A549 (cell line): ENCODE data around the gene HLF. TPM values are rescaled to one million over a fixed set of nuclear protein-coding genes. Genes with fewer than 3 reads are reported as not detected.
"Not testable (repeated sequence)": the region's sequence is repeated elsewhere in the genome, so short reads cannot be mapped to it uniquely, and the experiment has no call there.

Source experiments
- ATAC-seq, 2 experiments: fragments of 200-7000 bp in 1 of 2; fragments of >200 bp in 1 of 2; cut with Nextera tagmentation in 1 of 2; cut with Tn5 transposase in 1 of 2; 3 replicates each; pipeline versions ENCODE4 v1.8.0 to v1.9.1; 2018 to 2020; ENCODE audit warnings: mild to moderate bottlenecking in 1 of 2, moderate library complexity in 1 of 2
- CTCF ChIA-PET: fragments of 300-600 bp; sonication (Branson Sonifier 250); formaldehyde crosslinking; extraction: SDS; loops from one replicate; lab custom pipeline; 2021; ENCODE audit warnings: antibody characterized with exemption, inconsistent platforms; lab: Yijun Ruan, JAX
- POLR2A ChIA-PET: fragments of 350-600 bp; formaldehyde crosslinking; extraction: SDS; loops from one replicate; lab custom pipeline; 2021; ENCODE audit warnings: antibody characterized with exemption, inconsistent platforms; lab: Yijun Ruan, JAX
- DNase-seq, 2 experiments: peaks; one replicate each; pipeline versions ENCODE4 v3.0.0 to v3.0.0-alpha.2; 2011 to 2016; ENCODE audit warnings: low read depth in 1 of 2, low spot score in 1 of 2
- FAIRE-seq: peaks from 2 replicates; lab custom pipeline; 2011; peaks lifted over from hg19 to GRCh38; lab: Jason Lieb, UNC
- H3K27ac ChIP-seq, 2 experiments: fragments of >200 bp; sonication (Bioruptor Twin); formaldehyde crosslinking; 3 replicates each; pipeline ENCODE4 v1.5.1; 2016 to 2017
- H3K4me1 ChIP-seq: fragments of >200 bp; sonication (Bioruptor Twin); formaldehyde crosslinking; 3 replicates; pipeline ENCODE4 v1.6.1; 2016
- H3K4me2 ChIP-seq: fragments of >200 bp; sonication (Bioruptor Twin); formaldehyde crosslinking; 3 replicates; pipeline ENCODE4 v1.6.1; 2016
- H3K4me3 ChIP-seq: fragments of >200 bp; sonication (Bioruptor Twin); formaldehyde crosslinking; 3 replicates; pipeline ENCODE4 v1.5.1; 2016
- H3K9me3 ChIP-seq: fragments of >200 bp; sonication (Bioruptor Twin); formaldehyde crosslinking; 3 replicates; pipeline ENCODE4 v1.6.1; 2016
- ATOH8 ChIP-seq: fragments of 250-450 bp; sonication (Bioruptor Pico); IDR thresholded peaks from 2 replicates; pipeline ENCODE4 v1.5.0; 2020; ENCODE audit warnings: low read depth, mild to moderate bottlenecking, moderate library complexity
- BHLHE40 ChIP-seq: IDR thresholded peaks from 2 replicates; pipeline ENCODE4 v1.6.1; 2012; ENCODE audit warnings: low read depth, low read length, inconsistent platforms
- CTCF ChIP-seq: fragments of >200 bp; sonication (Bioruptor Twin); formaldehyde crosslinking; IDR thresholded peaks from 3 replicates; pipeline ENCODE4 v1.5.1; 2016
- ELK1 ChIP-seq: fragments of 150-350 bp; IDR thresholded peaks from 2 replicates; pipeline ENCODE4 v1.6.1; 2014; ENCODE audit warnings: low read depth, mild to moderate bottlenecking, low read length
- HDAC2 ChIP-seq: fragments of 200-600 bp; sonication (generic); IDR thresholded peaks from 2 replicates; pipeline ENCODE4 v1.6.1; 2016
- HEYL ChIP-seq: fragments of 250-450 bp; sonication (Bioruptor Pico); IDR thresholded peaks from 2 replicates; pipeline ENCODE4 v1.8.0; 2021; ENCODE audit warnings: mild to moderate bottlenecking, moderate library complexity
- JUN ChIP-seq, 2 experiments: fragments of >200 bp; sonication (Bioruptor Twin); formaldehyde crosslinking; IDR thresholded peaks; 2 replicates in 1 of 2; 3 replicates in 1 of 2; pipeline ENCODE4 v1.6.1; 2016 to 2017
- MAFK ChIP-seq: fragments of 450-650 bp; IDR thresholded peaks from 2 replicates; pipeline ENCODE4 v1.6.1; 2014; ENCODE audit not compliant: partially characterized antibody
- MAX ChIP-seq: IDR thresholded peaks from 2 replicates; pipeline ENCODE4 v1.6.1; 2012
- MAZ ChIP-seq: fragments of 150-350 bp; IDR thresholded peaks from 2 replicates; pipeline ENCODE4 v1.6.1; 2014; ENCODE audit warnings: antibody characterized with exemption, low read depth, low read length, borderline replicate concordance
- PBX3 ChIP-seq: IDR thresholded peaks from 2 replicates; pipeline ENCODE4 v1.6.1; 2012
- POLR2A ChIP-seq: IDR thresholded peaks from 2 replicates; pipeline ENCODE4 v1.6.1; 2012; ENCODE audit warnings: mild to moderate bottlenecking, low read length
- POLR2AphosphoS2 ChIP-seq: conservative IDR thresholded peaks from 2 replicates; pipeline ENCODE4 v1.6.1; 2012; ENCODE audit warnings: low read length, improper control_type of control experiment, inconsistent platforms
- RARB ChIP-seq: fragments of 250-450 bp; sonication (Bioruptor Pico); IDR thresholded peaks from 2 replicates; pipeline ENCODE4 v1.8.0; 2021; ENCODE audit warnings: mild to moderate bottlenecking, moderate library complexity
- TP53 ChIP-seq: fragments of 250-450 bp; sonication (Bioruptor Pico); IDR thresholded peaks from 2 replicates; pipeline ENCODE4 v1.5.0; 2021; ENCODE audit warnings: mild to moderate bottlenecking, moderate library complexity
- WGBS: methylation state at CpG from one replicate; pipeline ENCODE4 v1.1.6; 2017; ENCODE audit errors: missing lambda C conversion rate; 5-methylcytosine and 5-hydroxymethylcytosine counted together
- polyA plus RNA-seq, 4 experiments: library from polyadenylated mRNA; depleted of rRNA in 3 of 4; stranded (reverse); fragments of >200 nt; fragmentation: RNase III in 1 of 4; extraction: RNeasy Plus Mini Kit Qiagen cat#74134 plus additional on column Dnase treatment in 1 of 4; gene quantifications; 2 replicates in 3 of 4; 3 replicates in 1 of 4; pipeline ENCODE4 v1.2.3, GENCODE V29; 2011 to 2017

The HLF gene
- polyA plus RNA-seq, 2 of the 4 experiments (the other 2 are of a cell fraction): 0.35 to 1.0 TPM

GRCh38 chr17:55325406-55325805 lies 60.6 kb downstream of the HLF start (continued):
- TF ChIP-seq MAZ (no peak), POLR2A (no peak), HEYL (no peak), ATOH8 (CRISPR knock-in tag) (no peak), MAX (no peak), RARB (CRISPR knock-in tag) (no peak)

GRCh38 chr17:55326030-55326429 lies 61.3 kb downstream of the HLF start:
- Histone ChIP-seq H3K9me3 (no peaks in the 10 kb centered on the region), H3K4me1 (peaks cover 10% of the 10 kb centered on the region; the same call in 2 of the 3 replicates), H3K27ac (no peak overlapping the region), H3K4me3 (no peak overlapping the region)
- CTCF ChIA-PET: interaction anchor here (0.7 to 1.1 kb wide), 3 partner anchors 22 to 243 kb away, joined by 3 to 4 read pairs (median 4); no protein-coding TSS in a partner anchor
- FAIRE-seq (no peak), ATAC-seq (no peak), DNase-seq (no peak)
- 80% methylated on average over 7 of the region's 7 CpGs for WGBS
- POLR2A ChIA-PET: no interaction called here
- TF ChIP-seq POLR2A (no peak), ELK1 (no peak), HEYL (no peak), TP53 (CRISPR knock-in tag) (no peak), JUN (IDR thresholded peaks at IDR 0.05) (no peak), PBX3 (no peak), CTCF (no peak), HDAC2 (no peak), POLR2AphosphoS2 (no peak)
- TF ChIP-seq, all 56 proteins: peak for 0
- H3K4me2 ChIP-seq: no peak overlapping the region

GRCh38 chr17:55327225-55328088 lies 62.7 kb downstream of the HLF start:
- POLR2A ChIA-PET: no interaction called here
- peak in 1 of 2 experiments; percentile 58 for DNase-seq

GRCh38 chr17:55328514-55328913 lies 63.8 kb downstream of the HLF start:
- CTCF ChIA-PET: interaction anchor here (0.8 to 1.2 kb wide), 2 partner anchors 32 to 335 kb away, joined by 3 read pairs; no protein-coding TSS in a partner anchor
- 41% methylated on average over 2 of the region's 2 CpGs for WGBS
- H3K4me2 ChIP-seq, ATAC-seq, FAIRE-seq, H3K9me3 ChIP-seq, H3K27ac ChIP-seq, POLR2A ChIA-PET, DNase-seq, H3K4me3 ChIP-seq: not testable (repeated sequence)
- peaks cover 10% of the 10 kb centered on the region; the same call in 2 of the 3 replicates for H3K4me1 ChIP-seq

More at GRCh38 chr17:55327225-55328088, 62.7 kb downstream of the HLF start:
- peak overlapping the region in 1 of 2 experiments; percentile 17; a peak in 1 of 6 replicates for H3K27ac ChIP-seq
- peaks cover 10% of the 10 kb centered on the region; the same call in 2 of the 3 replicates for H3K4me1 ChIP-seq
- 29% methylated on average over 4 of the region's 4 CpGs for WGBS
- CTCF ChIA-PET: interaction anchor here (1.3 kb wide), 1 partner anchor 21 kb away, joined by 6 read pairs; no protein-coding TSS in a partner anchor
- peak overlapping the region; percentile 10; the same call in 2 of the 3 replicates for H3K4me2 ChIP-seq
- no peaks in the 10 kb centered on the region for H3K9me3 ChIP-seq
- no peak for FAIRE-seq
- peak; percentile 61 to 88; a peak in 5 of 6 replicates for ATAC-seq
- no peak overlapping the region for H3K4me3 ChIP-seq
- no peak for TF ChIP-seq BHLHE40
- TF ChIP-seq MAFK: peak; percentile 46
